ENCODE measurements around the gene USP6NL.

GRCh38 chr10:11430421-11431215 is 180.8 kb downstream of the USP6NL start:
- no peak for TF ChIP-seq MLX (CRISPR knock-in tag; IDR thresholded peaks at IDR 0.05)
- TF ChIP-seq ESRRA (CRISPR knock-in tag; IDR thresholded peaks at IDR 0.05; ENCODE audit: borderline replicate concordance) = no peak
